Neural cell (in vitro differentiated cells): ENCODE results near the gene APOB. TPM values are rescaled to one million over a fixed set of nuclear protein-coding genes. Genes with fewer than 3 reads are reported as not detected.

Experiments used
- H2AFZ ChIP-seq: fragments of 200-600, 300-800 bp; sonication (generic), shearing (Covaris generic); 2 replicates; pipeline ENCODE4 v1.6.0; 2014; ENCODE audit warnings: low read depth, mild to moderate bottlenecking, antibody characterized with exemption, low read length, moderate library complexity
- H3F3A ChIP-seq: fragments of 200-600 bp; shearing (Covaris generic); 2 replicates; pipeline ENCODE4 v1.6.1; 2016; ENCODE audit warnings: mild to moderate bottlenecking, moderate library complexity, mixed read lengths, antibody characterized with exemption, low read length; ENCODE audit not compliant: insufficient read depth, poor library complexity, severe bottlenecking
- H3K27ac ChIP-seq: fragments of 200-600, 300-800 bp; sonication (generic), shearing (Covaris generic); 2 replicates; pipeline ENCODE4 v1.5.1; 2014; ENCODE audit warnings: mild to moderate bottlenecking, low read length, moderate library complexity
- H3K27me3 ChIP-seq: fragments of 300-800, 200-600 bp; sonication (generic), shearing (Covaris generic); 2 replicates; pipeline ENCODE4 v1.6.0; 2014; ENCODE audit warnings: mild to moderate bottlenecking, low read depth, low read length, moderate library complexity; ENCODE audit not compliant: insufficient read depth
- H3K36me3 ChIP-seq: fragments of 300-800, 200-600 bp; sonication (generic), shearing (Covaris generic); 2 replicates; pipeline ENCODE4 v1.5.1; 2014; ENCODE audit warnings: mild to moderate bottlenecking, antibody characterized with exemption, low read length, moderate library complexity; ENCODE audit not compliant: insufficient read depth
- H3K4me2 ChIP-seq: fragments of 300-800, 200-600 bp; sonication (generic), shearing (Covaris generic); 2 replicates; pipeline ENCODE4 v1.6.0; 2014; ENCODE audit warnings: mild to moderate bottlenecking, low read length
- H3K4me3 ChIP-seq: fragments of 300-800, 200-600 bp; sonication (generic), shearing (Covaris generic); 2 replicates; pipeline ENCODE4 v1.5.1; 2014; ENCODE audit warnings: mild to moderate bottlenecking, low read length, moderate library complexity
- H3K79me2 ChIP-seq: fragments of 200-600 bp; shearing (Covaris generic); replicated peaks from 2 replicates; pipeline ENCODE4 v1.6.0; 2014; ENCODE audit warnings: mild to moderate bottlenecking, low read length, moderate library complexity; ENCODE audit not compliant: insufficient read depth
- H3K9ac ChIP-seq: fragments of 300-800, 200-600 bp; sonication (generic), shearing (Covaris generic); 2 replicates; pipeline ENCODE4 v1.6.1; 2016; ENCODE audit warnings: mild to moderate bottlenecking, low read length, mixed read lengths
- H3K9me2 ChIP-seq: fragments of 200-600 bp; shearing (Covaris generic); 2 replicates; pipeline ENCODE4 v1.6.1; 2016; ENCODE audit warnings: mild to moderate bottlenecking, low read length, mixed read lengths; ENCODE audit not compliant: insufficient read depth
- H3K9me3 ChIP-seq: fragments of 200-600, 300-800 bp; sonication (generic), shearing (Covaris generic); 2 replicates; pipeline ENCODE4 v1.6.1; 2016; ENCODE audit warnings: mild to moderate bottlenecking, mixed run types, low read length, moderate library complexity, mixed read lengths
- H4K20me1 ChIP-seq: fragments of 200-600 bp; shearing (Covaris generic); 2 replicates; pipeline ENCODE4 v1.6.1; 2016; ENCODE audit warnings: mild to moderate bottlenecking, mixed run types; ENCODE audit not compliant: insufficient read depth
- CTCF ChIP-seq: fragments of 450-650 bp; IDR thresholded peaks from 2 replicates; pipeline ENCODE4 v1.5.1; 2014; ENCODE audit warnings: antibody characterized with exemption, mild to moderate bottlenecking, moderate library complexity; ENCODE audit not compliant: poor library complexity, severe bottlenecking
- EP300 ChIP-seq: fragments of 450-650 bp; conservative IDR thresholded peaks from 2 replicates; pipeline ENCODE4 v1.6.1; 2014; ENCODE audit warnings: antibody characterized with exemption, mild to moderate bottlenecking, moderate library complexity; ENCODE audit not compliant: poor library complexity, severe bottlenecking
- EZH2 ChIP-seq: fragments of 200-600, 300-800 bp; shearing (Covaris generic), sonication (generic); IDR thresholded peaks from 2 replicates; pipeline ENCODE4 v1.6.1; 2014; ENCODE audit warnings: antibody characterized with exemption, low read length, borderline replicate concordance, mild to moderate bottlenecking; ENCODE audit not compliant: insufficient read depth, poor library complexity, severe bottlenecking
- MXI1 ChIP-seq: fragments of 450-650 bp; conservative IDR thresholded peaks from 2 replicates; pipeline ENCODE4 v1.6.1; 2014; ENCODE audit warnings: antibody characterized with exemption, mild to moderate bottlenecking; ENCODE audit not compliant: poor library complexity, severe bottlenecking
- POLR2AphosphoS5 ChIP-seq: IDR thresholded peaks from 2 replicates; pipeline ENCODE4 v1.6.1; 2012
- RAD21 ChIP-seq: fragments of 450-650 bp; conservative IDR thresholded peaks from 2 replicates; pipeline ENCODE4 v1.6.1; 2014; ENCODE audit warnings: antibody characterized with exemption, mild to moderate bottlenecking, moderate library complexity
- REST ChIP-seq: IDR thresholded peaks from 2 replicates; pipeline ENCODE4 v1.6.1; 2012; ENCODE audit warnings: borderline replicate concordance
- SMC3 ChIP-seq: fragments of 450-650 bp; conservative IDR thresholded peaks from 2 replicates; pipeline ENCODE4 v1.6.1; 2014; ENCODE audit warnings: antibody characterized with exemption, mild to moderate bottlenecking, moderate library complexity; ENCODE audit not compliant: poor library complexity
- TAF1 ChIP-seq: IDR thresholded peaks from 2 replicates; pipeline ENCODE4 v1.6.1; 2012; ENCODE audit warnings: low read depth
- polyA plus RNA-seq: library from polyadenylated mRNA; depleted of rRNA; stranded (reverse); fragments of >200 nt; gene quantifications from 2 replicates; pipeline ENCODE4 v1.2.3, GENCODE V29; 2014

APOB gene
- polyA plus RNA-seq, 1 donor from 2014 or later = not detected

- Histone ChIP-seq H3F3A (no peaks in the 10 kb centered on the region), H3K9me2 (no peaks in the 10 kb centered on the region), H3K9me3 (no peaks in the 10 kb centered on the region), H4K20me1 (no peaks in the 10 kb centered on the region), H3K4me2 (no peak overlapping the region), H3K27me3 (no peaks in the 10 kb centered on the region), H2AFZ (no peak overlapping the region), H3K27ac (no peak overlapping the region), H3K4me3 (no peak overlapping the region), H3K9ac (no peak overlapping the region), H3K36me3 (no peaks in the 10 kb centered on the region), H3K79me2 (no peaks in the 10 kb centered on the region)
- TF ChIP-seq TAF1 (no peak), EP300 (no peak), SMC3 (no peak), MXI1 (no peak), REST (no peak), POLR2AphosphoS5 (no peak), RAD21 (no peak), EZH2 (no peak), CTCF (no peak)
These were observed 24.7 kb downstream of the APOB start for GRCh38 chr2:21019000-21019677.

GRCh38 chr2:21018290-21018689 is 25.6 kb downstream of the APOB start:
- no peaks in the 10 kb centered on the region for H3K9me3 ChIP-seq
- no peaks in the 10 kb centered on the region for H3K27me3 ChIP-seq

More at GRCh38 chr2:21018290-21018689, 25.6 kb downstream of the APOB start:
- TF ChIP-seq CTCF = no peak
- TF ChIP-seq TAF1 = no peak
- no peak for TF ChIP-seq RAD21
- no peak for TF ChIP-seq MXI1
- no peak for TF ChIP-seq REST
- no peak for TF ChIP-seq EP300
- TF ChIP-seq POLR2AphosphoS5 = no peak
- TF ChIP-seq EZH2 = no peak
- TF ChIP-seq SMC3 = no peak
- H3K27ac ChIP-seq = no peak overlapping the region
- H3K4me2 ChIP-seq = no peak overlapping the region
- H2AFZ ChIP-seq = no peak overlapping the region
- no peaks in the 10 kb centered on the region for H3K9me2 ChIP-seq
- H3K4me3 ChIP-seq = no peak overlapping the region
- H3K36me3 ChIP-seq = no peaks in the 10 kb centered on the region
- H3K79me2 ChIP-seq = no peaks in the 10 kb centered on the region
- H3F3A ChIP-seq = no peaks in the 10 kb centered on the region
- H3K9ac ChIP-seq = no peak overlapping the region
- H4K20me1 ChIP-seq = no peaks in the 10 kb centered on the region
